IgD-negative memory B cell (primary cell): ENCODE measurements around the gene DESI2. TPM values are rescaled to one million over a fixed set of nuclear protein-coding genes. Genes with fewer than 3 reads are reported as not detected.
"Not testable (repeated sequence)": the region's sequence is repeated elsewhere in the genome, so short reads cannot be mapped to it uniquely, and the experiment has no call there.

ENCODE experiments used
- H3K27ac Mint-ChIP-seq, 3 donors: one replicate each; pipeline ENCODE4 v1.8.0; 2020 to 2022; ENCODE audit warnings: mild to moderate bottlenecking in 3 of 3, mixed read lengths in 3 of 3, moderate library complexity in 1 of 3
- H3K27me3 Mint-ChIP-seq: one replicate; pipeline ENCODE4 v1.8.0; 2021; ENCODE audit warnings: mixed read lengths
- H3K36me3 Mint-ChIP-seq: one replicate; pipeline ENCODE4 v1.8.0; 2020; ENCODE audit warnings: mild to moderate bottlenecking, mixed read lengths
- H3K4me1 Mint-ChIP-seq, 3 donors: one replicate each; pipeline ENCODE4 v1.8.0; 2020 to 2022; ENCODE audit warnings: mixed read lengths in 3 of 3, mild to moderate bottlenecking in 1 of 3
- H3K4me3 Mint-ChIP-seq, 4 donors: one replicate each; pipeline ENCODE4 v1.8.0; 2020 to 2022; ENCODE audit warnings: mild to moderate bottlenecking in 4 of 4, mixed read lengths in 4 of 4, moderate library complexity in 3 of 4
- H3K9me3 Mint-ChIP-seq, 3 donors: one replicate each; pipeline ENCODE4 v1.8.0; 2020 to 2021; ENCODE audit warnings: mixed read lengths in 3 of 3, mild to moderate bottlenecking in 1 of 3
- polyA plus RNA-seq: library from polyadenylated mRNA; unstranded; fragments of 300-500 nt; fragmentation: Illumina TruSeq; gene quantifications from one replicate; pipeline ENCODE4 v1.2.3, GENCODE V29; 2021

Gene DESI2
- polyA plus RNA-seq, 1 donor from 2014 or later: 17.5 TPM

GRCh38 chr1:244666672-244667418 is 13.9 kb downstream of the DESI2 start:
- H3K36me3 Mint-ChIP-seq, H3K27ac Mint-ChIP-seq, H3K27me3 Mint-ChIP-seq, H3K9me3 Mint-ChIP-seq, H3K4me3 Mint-ChIP-seq: not testable (repeated sequence)
- H3K4me1 Mint-ChIP-seq: peaks cover 14 to 21% (median 20%) of the 10 kb centered on the region in 3 donors

GRCh38 chr1:244667797-244668196 is 14.9 kb downstream of the DESI2 start:
- Mint-ChIP-seq H3K27ac (no peak overlapping the region), H3K4me3 (no peak overlapping the region), H3K4me1 (peaks cover 9 to 15% (median 11%) of the 10 kb centered on the region in 3 donors), H3K36me3 (peaks cover 7% of the 10 kb centered on the region), H3K27me3 (no peaks in the 10 kb centered on the region), H3K9me3 (no peaks in the 10 kb centered on the region)

GRCh38 chr1:244672946-244673682 is 20.2 kb downstream of the DESI2 start:
- peaks cover 19% of the 10 kb centered on the region for H3K36me3 Mint-ChIP-seq
- peaks cover 16 to 19% (median 17%) of the 10 kb centered on the region in 3 donors for H3K4me1 Mint-ChIP-seq
- no peaks in the 10 kb centered on the region for H3K27me3 Mint-ChIP-seq
- H3K27ac Mint-ChIP-seq: no peak overlapping the region
- no peak overlapping the region for H3K4me3 Mint-ChIP-seq
- H3K9me3 Mint-ChIP-seq: no peaks in the 10 kb centered on the region

GRCh38 chr1:244674446-244674845 is 21.5 kb downstream of the DESI2 start:
- H3K36me3 Mint-ChIP-seq: peaks cover 19% of the 10 kb centered on the region
- no peaks in the 10 kb centered on the region for H3K27me3 Mint-ChIP-seq
- no peak overlapping the region for H3K27ac Mint-ChIP-seq
- H3K9me3 Mint-ChIP-seq: no peaks in the 10 kb centered on the region
- no peak overlapping the region for H3K4me3 Mint-ChIP-seq
- peaks cover 16 to 19% (median 18%) of the 10 kb centered on the region in 3 donors for H3K4me1 Mint-ChIP-seq

- H3K4me1 Mint-ChIP-seq: peaks cover 16 to 19% (median 18%) of the 10 kb centered on the region in 3 donors
- H3K27me3 Mint-ChIP-seq: no peaks in the 10 kb centered on the region
- H3K27ac Mint-ChIP-seq: no peak overlapping the region
- H3K9me3 Mint-ChIP-seq: no peaks in the 10 kb centered on the region
- H3K4me3 Mint-ChIP-seq: peak overlapping the region in 1 of 4 donors; percentile 2
- peaks cover 22% of the 10 kb centered on the region for H3K36me3 Mint-ChIP-seq
Measured at GRCh38 chr1:244675167-244675566, 22.2 kb downstream of the DESI2 start.

GRCh38 chr1:244678697-244679096 is 25.8 kb downstream of the DESI2 start:
- no peaks in the 10 kb centered on the region for H3K27me3 Mint-ChIP-seq
- no peak overlapping the region for H3K27ac Mint-ChIP-seq
- H3K9me3 Mint-ChIP-seq: peaks cover 0 to 3% (median 0%) of the 10 kb centered on the region in 3 donors
- peaks cover 18 to 22% (median 21%) of the 10 kb centered on the region in 3 donors for H3K4me1 Mint-ChIP-seq
- H3K4me3 Mint-ChIP-seq: no peak overlapping the region
- H3K36me3 Mint-ChIP-seq: peaks cover 25% of the 10 kb centered on the region

- Mint-ChIP-seq H3K4me1 (peaks cover 5 to 17% (median 11%) of the 10 kb centered on the region in 3 donors), H3K27ac (no peak overlapping the region), H3K27me3 (no peaks in the 10 kb centered on the region), H3K9me3 (peaks cover 0 to 3% (median 0%) of the 10 kb centered on the region in 3 donors), H3K4me3 (no peak overlapping the region), H3K36me3 (peaks cover 20% of the 10 kb centered on the region)
Measured at GRCh38 chr1:244680667-244681066, 27.7 kb downstream of the DESI2 start.

- peak overlapping the region in 1 of 3 donors; percentile 31 for H3K27ac Mint-ChIP-seq
- peaks cover 5 to 14% (median 13%) of the 10 kb centered on the region in 3 donors for H3K4me1 Mint-ChIP-seq
- not testable (repeated sequence) for H3K9me3 Mint-ChIP-seq, H3K27me3 Mint-ChIP-seq, H3K4me3 Mint-ChIP-seq
- H3K36me3 Mint-ChIP-seq: peaks cover 18% of the 10 kb centered on the region
Measured at GRCh38 chr1:244682087-244682486, 29.2 kb downstream of the DESI2 start.

GRCh38 chr1:244695937-244696336 is 43.0 kb downstream of the DESI2 start:
- H3K4me1 Mint-ChIP-seq: no peaks in the 10 kb centered on the region
- H3K27ac Mint-ChIP-seq: no peak overlapping the region
- no peaks in the 10 kb centered on the region for H3K27me3 Mint-ChIP-seq
- H3K4me3 Mint-ChIP-seq: no peak overlapping the region
- peaks cover 38% of the 10 kb centered on the region for H3K36me3 Mint-ChIP-seq
- peaks cover 0 to 12% (median 2%) of the 10 kb centered on the region in 3 donors for H3K9me3 Mint-ChIP-seq

GRCh38 chr1:244699741-244700140 is 46.8 kb downstream of the DESI2 start:
- Mint-ChIP-seq H3K4me3 (no peak overlapping the region), H3K27me3 (no peaks in the 10 kb centered on the region), H3K4me1 (no peaks in the 10 kb centered on the region), H3K9me3 (peaks cover 0 to 12% (median 3%) of the 10 kb centered on the region in 3 donors), H3K36me3 (peaks cover 42% of the 10 kb centered on the region), H3K27ac (no peak overlapping the region)

- H3K36me3 Mint-ChIP-seq: peaks cover 42% of the 10 kb centered on the region
- no peaks in the 10 kb centered on the region for H3K4me1 Mint-ChIP-seq
- no peak overlapping the region for H3K4me3 Mint-ChIP-seq
Measured at GRCh38 chr1:244700808-244701207, 47.9 kb downstream of the DESI2 start.

GRCh38 chr1:244702620-244703019 is 49.7 kb downstream of the DESI2 start:
- H3K27me3 Mint-ChIP-seq: no peaks in the 10 kb centered on the region
- H3K4me3 Mint-ChIP-seq: no peak overlapping the region
- H3K4me1 Mint-ChIP-seq: no peaks in the 10 kb centered on the region
- peaks cover 34% of the 10 kb centered on the region for H3K36me3 Mint-ChIP-seq
- H3K27ac Mint-ChIP-seq: no peak overlapping the region
- peaks cover 0 to 12% (median 3%) of the 10 kb centered on the region in 3 donors for H3K9me3 Mint-ChIP-seq

More at GRCh38 chr1:244700808-244701207, 47.9 kb downstream of the DESI2 start:
- peaks cover 0 to 12% (median 3%) of the 10 kb centered on the region in 3 donors for H3K9me3 Mint-ChIP-seq
- H3K27me3 Mint-ChIP-seq: no peaks in the 10 kb centered on the region
- H3K27ac Mint-ChIP-seq: no peak overlapping the region

GRCh38 chr1:244704107-244704506 is 51.2 kb downstream of the DESI2 start:
- Mint-ChIP-seq H3K36me3 (peaks cover 25% of the 10 kb centered on the region), H3K27me3 (no peaks in the 10 kb centered on the region), H3K4me3 (no peak overlapping the region), H3K9me3 (peaks cover 0 to 12% (median 3%) of the 10 kb centered on the region in 3 donors), H3K4me1 (no peaks in the 10 kb centered on the region), H3K27ac (no peak overlapping the region)

GRCh38 chr1:244705261-244706234 is 52.6 kb downstream of the DESI2 start:
- H3K27ac Mint-ChIP-seq: no peak overlapping the region
- H3K4me3 Mint-ChIP-seq: no peak overlapping the region
- H3K9me3 Mint-ChIP-seq: peaks cover 0 to 5% (median 3%) of the 10 kb centered on the region in 3 donors
- no peaks in the 10 kb centered on the region for H3K4me1 Mint-ChIP-seq
- H3K27me3 Mint-ChIP-seq: no peaks in the 10 kb centered on the region
- peaks cover 13% of the 10 kb centered on the region for H3K36me3 Mint-ChIP-seq
